ENCODE data around the gene ASB2.

Gene ASB2

GRCh38 chr14:93902619-93903307 is 73.6 kb downstream of the ASB2 start:
- no peak for DNase-seq (ENCODE audit: low read depth)

- DNase-seq (ENCODE audit: low read depth) = no peak
Measured at GRCh38 chr14:93901813-93902212, 74.6 kb downstream of the ASB2 start.

GRCh38 chr14:93898731-93899130 is 77.6 kb downstream of the ASB2 start:
- no peak for DNase-seq (ENCODE audit: low read depth)

GRCh38 chr14:93898081-93898611 is 78.2 kb downstream of the ASB2 start:
- DNase-seq (ENCODE audit: low read depth) = no peak

GRCh38 chr14:93897476-93897845 is 78.9 kb downstream of the ASB2 start:
- DNase-seq (ENCODE audit: low read depth) = no peak

- DNase-seq (ENCODE audit: low read depth) = no peak
Measured at GRCh38 chr14:93895023-93895604, 81.3 kb downstream of the ASB2 start.

- DNase-seq (ENCODE audit: low read depth) = no peak
Measured at GRCh38 chr14:93893661-93894261, 82.6 kb downstream of the ASB2 start.

GRCh38 chr14:93892923-93893558 is 83.3 kb downstream of the ASB2 start:
- DNase-seq (ENCODE audit: low read depth) = peak; percentile 51

- no peak for DNase-seq (ENCODE audit: low read depth)
Measured at GRCh38 chr14:93892505-93892839, 83.9 kb downstream of the ASB2 start.

GRCh38 chr14:93891756-93892504 is 84.4 kb downstream of the ASB2 start:
- DNase-seq (ENCODE audit: low read depth) = no peak

GRCh38 chr14:93889739-93890483 is 86.5 kb downstream of the ASB2 start:
- no peak for DNase-seq (ENCODE audit: low read depth)

GRCh38 chr14:93888995-93889394 is 87.4 kb downstream of the ASB2 start:
- DNase-seq (ENCODE audit: low read depth) = no peak

- no peak for DNase-seq (ENCODE audit: low read depth)
Measured at GRCh38 chr14:93884950-93885349, 91.4 kb downstream of the ASB2 start.
